Breast epithelium (tissue), 3 donors: ENCODE measurements around the gene HBG2.

Source experiments
- POLR2AphosphoS5 ChIP-seq, 3 donors: sonication (generic); formaldehyde crosslinking; IDR thresholded peaks; one replicate each; pipeline ENCODE4 v1.6.1; 2017; ENCODE audit warnings: antibody characterized with exemption in 3 of 3
- TF ChIP-seq, protein P1 (sequence below), 3 donors: fragments of 450-650 bp; IDR thresholded peaks; one replicate each; pipeline ENCODE4 v1.5.1; 2016 to 2017; ENCODE audit warnings: antibody characterized with exemption in 3 of 3, mild to moderate bottlenecking in 3 of 3, moderate library complexity in 3 of 3

DNA sequence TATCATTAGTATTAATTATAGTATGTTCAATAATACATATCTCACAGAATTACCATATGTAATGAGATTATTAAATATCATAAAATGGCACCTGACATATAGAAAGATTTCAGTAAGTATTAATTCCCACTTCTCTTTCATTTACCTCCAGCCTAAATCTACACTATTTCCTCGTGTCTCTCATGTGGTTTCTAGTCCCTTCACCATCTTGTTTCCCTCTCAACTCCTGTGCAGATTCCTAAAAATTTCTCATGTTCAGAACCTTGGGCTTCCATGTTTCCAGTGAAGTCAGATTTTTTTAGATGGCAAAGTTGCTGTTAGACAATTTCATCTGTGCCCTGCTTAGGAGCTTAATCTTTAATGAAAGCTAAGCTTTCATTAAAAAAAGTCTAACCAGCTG lies 29.3 kb upstream of the HBG2 start:
- TF ChIP-seq, protein P1, sequence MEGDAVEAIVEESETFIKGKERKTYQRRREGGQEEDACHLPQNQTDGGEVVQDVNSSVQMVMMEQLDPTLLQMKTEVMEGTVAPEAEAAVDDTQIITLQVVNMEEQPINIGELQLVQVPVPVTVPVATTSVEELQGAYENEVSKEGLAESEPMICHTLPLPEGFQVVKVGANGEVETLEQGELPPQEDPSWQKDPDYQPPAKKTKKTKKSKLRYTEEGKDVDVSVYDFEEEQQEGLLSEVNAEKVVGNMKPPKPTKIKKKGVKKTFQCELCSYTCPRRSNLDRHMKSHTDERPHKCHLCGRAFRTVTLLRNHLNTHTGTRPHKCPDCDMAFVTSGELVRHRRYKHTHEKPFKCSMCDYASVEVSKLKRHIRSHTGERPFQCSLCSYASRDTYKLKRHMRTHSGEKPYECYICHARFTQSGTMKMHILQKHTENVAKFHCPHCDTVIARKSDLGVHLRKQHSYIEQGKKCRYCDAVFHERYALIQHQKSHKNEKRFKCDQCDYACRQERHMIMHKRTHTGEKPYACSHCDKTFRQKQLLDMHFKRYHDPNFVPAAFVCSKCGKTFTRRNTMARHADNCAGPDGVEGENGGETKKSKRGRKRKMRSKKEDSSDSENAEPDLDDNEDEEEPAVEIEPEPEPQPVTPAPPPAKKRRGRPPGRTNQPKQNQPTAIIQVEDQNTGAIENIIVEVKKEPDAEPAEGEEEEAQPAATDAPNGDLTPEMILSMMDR (IDR thresholded peaks at IDR 0.05) = no peak
- no peak for TF ChIP-seq POLR2AphosphoS5 (IDR thresholded peaks at IDR 0.05)
